H1 (cell line): Measurements from ENCODE around the gene RERE. TPM values are rescaled to one million over a fixed set of nuclear protein-coding genes. Genes with fewer than 3 reads are reported as not detected.

Source experiments
- CTCF ChIA-PET: fragments of 300-600 bp; sonication (Branson Sonifier 250); formaldehyde crosslinking; loops from one replicate; lab custom pipeline; 2021; ENCODE audit not compliant: partially characterized antibody; lab: Charles Lee
- POLR2A ChIA-PET: fragments of 300-600 bp; sonication (Branson Sonifier 250); formaldehyde crosslinking; loops from one replicate; lab custom pipeline; 2021; ENCODE audit warnings: inconsistent platforms; ENCODE audit not compliant: partially characterized antibody; lab: Charles Lee
- DNase-seq, 2 experiments: peaks; one replicate each; pipeline versions ENCODE4 v3.0.0 to v3.0.0-alpha.2; 2010 to 2022; ENCODE audit warnings: low spot score in 2 of 2, low read depth in 1 of 2, mixed read lengths in 1 of 2
- FAIRE-seq: peaks from 2 replicates; lab custom pipeline; 2011; peaks lifted over from hg19 to GRCh38; lab: Jason Lieb, UNC
- H2AFZ ChIP-seq: 2 replicates; pipeline ENCODE4 v1.8.1; 2012; ENCODE audit warnings: low read length, inconsistent platforms
- H2AK5ac ChIP-seq: 2 replicates; pipeline ENCODE4 v1.6.1; 2013; ENCODE audit warnings: low read depth, low read length
- H2BK120ac ChIP-seq: replicated peaks from 2 replicates; pipeline ENCODE3; 2013; ENCODE audit warnings: low read depth, low read length, inconsistent platforms
- H2BK12ac ChIP-seq: 2 replicates; pipeline ENCODE4 v1.6.1; 2013; ENCODE audit warnings: low read depth, low read length
- H2BK15ac ChIP-seq: 2 replicates; pipeline ENCODE4 v1.6.1; 2013; ENCODE audit warnings: low read length
- H2BK20ac ChIP-seq: 2 replicates; pipeline ENCODE4 v1.6.1; 2013; ENCODE audit warnings: low read length
- H2BK5ac ChIP-seq: 2 replicates; pipeline ENCODE4 v1.6.1; 2013; ENCODE audit warnings: low read depth, low read length
- H3K14ac ChIP-seq: 2 replicates; pipeline ENCODE4 v1.6.1; 2013; ENCODE audit warnings: inconsistent platforms; ENCODE audit not compliant: insufficient read length
- H3K18ac ChIP-seq: 2 replicates; pipeline ENCODE4 v1.6.1; 2013; ENCODE audit warnings: low read length; ENCODE audit errors: extremely low read depth
- H3K23ac ChIP-seq: 2 replicates; pipeline ENCODE4 v1.6.1; 2013; ENCODE audit warnings: inconsistent platforms; ENCODE audit not compliant: insufficient read length
- H3K23me2 ChIP-seq: 2 replicates; pipeline ENCODE4 v1.6.1; 2013; ENCODE audit warnings: low read depth, low read length
- H3K27ac ChIP-seq: 2 replicates; pipeline ENCODE4 v1.6.1; 2011; ENCODE audit warnings: low read depth, low read length, inconsistent platforms
- H3K27me3 ChIP-seq, 4 experiments: replicated peaks in 1 of 4; 1 replicate in 1 of 4; 2 replicates in 3 of 4; pipeline versions ENCODE4 v1.6.1 to v1.8.1; 2011 to 2013; ENCODE audit warnings: low read length in 3 of 4, mild to moderate bottlenecking in 3 of 4, inconsistent platforms in 2 of 4, mixed read lengths in 2 of 4, moderate library complexity in 1 of 4; ENCODE audit not compliant: control insufficient read depth in 3 of 4, insufficient read depth in 3 of 4; ENCODE audit errors: extremely low read depth in 1 of 4
- H3K36me3 ChIP-seq, 4 experiments: 2 replicates each; pipeline versions ENCODE4 v1.6.1 to v1.8.1; 2011 to 2013; ENCODE audit warnings: mild to moderate bottlenecking in 4 of 4, low read length in 3 of 4, moderate library complexity in 2 of 4, control low read depth in 1 of 4, inconsistent platforms in 1 of 4; ENCODE audit not compliant: insufficient read depth in 4 of 4, control insufficient read depth in 2 of 4
- H3K4ac ChIP-seq: replicated peaks from 2 replicates; pipeline ENCODE3; 2013; ENCODE audit warnings: low read length, low read depth, mixed read lengths, inconsistent platforms; ENCODE audit not compliant: insufficient read length
- H3K4me1 ChIP-seq, 4 experiments: replicated peaks in 1 of 4; 1 replicate in 1 of 4; 2 replicates in 3 of 4; pipeline versions ENCODE4 v1.6.1 to v1.8.1; 2011 to 2013; ENCODE audit warnings: low read length in 3 of 4, inconsistent platforms in 2 of 4, mixed read lengths in 1 of 4; ENCODE audit not compliant: insufficient read depth in 4 of 4, control insufficient read depth in 3 of 4
- H3K4me2 ChIP-seq, 2 experiments: 2 replicates each; pipeline versions ENCODE4 v1.6.1 to v1.8.1; 2011 to 2013; ENCODE audit warnings: low read depth in 2 of 2, low read length in 2 of 2, control low read depth in 1 of 2, inconsistent platforms in 1 of 2, mild to moderate bottlenecking in 1 of 2; ENCODE audit not compliant: insufficient read depth in 1 of 2
- H3K4me3 ChIP-seq, 4 experiments: fragments of 200-600, 300-600 bp in 1 of 4; sonication (generic), shearing (Covaris generic), sonication (Bioruptor Twin) in 1 of 4; 2 replicates each; pipeline versions ENCODE4 v1.5.1 to v1.8.1; 2011 to 2016; ENCODE audit warnings: low read length in 4 of 4, low read depth in 3 of 4, control low read depth in 2 of 4, inconsistent platforms in 2 of 4, mild to moderate bottlenecking in 2 of 4, mixed read lengths in 1 of 4, moderate library complexity in 1 of 4; ENCODE audit not compliant: insufficient read depth in 2 of 4; ENCODE audit errors: extremely low read depth in 1 of 4
- H3K56ac ChIP-seq: replicated peaks from 2 replicates; pipeline ENCODE3; 2013; ENCODE audit warnings: low read depth, mild to moderate bottlenecking, mixed read lengths, low read length, inconsistent platforms; ENCODE audit not compliant: insufficient read length
- H3K79me1 ChIP-seq: 2 replicates; pipeline ENCODE4 v1.6.1; 2013; ENCODE audit warnings: low read depth, low read length, control low read depth
- H3K79me2 ChIP-seq, 2 experiments: 2 replicates each; pipeline versions ENCODE4 v1.6.1 to v1.8.1; 2012 to 2013; ENCODE audit warnings: low read length in 2 of 2, mild to moderate bottlenecking in 2 of 2, inconsistent platforms in 1 of 2; ENCODE audit not compliant: insufficient read depth in 2 of 2, control insufficient read depth in 1 of 2
- H3K9ac ChIP-seq, 4 experiments: replicated peaks in 1 of 4; 1 replicate in 1 of 4; 2 replicates in 3 of 4; pipeline versions ENCODE4 v1.6.1 to v1.8.1; 2011 to 2013; ENCODE audit warnings: low read depth in 3 of 4, low read length in 3 of 4, control low read depth in 2 of 4, mild to moderate bottlenecking in 2 of 4, moderate library complexity in 2 of 4, inconsistent platforms in 1 of 4; ENCODE audit errors: extremely low read depth in 1 of 4
- H3K9me3 ChIP-seq, 2 experiments: 2 replicates each; pipeline versions ENCODE4 v1.6.1 to v1.8.1; 2012 to 2013; ENCODE audit warnings: mild to moderate bottlenecking in 2 of 2, moderate library complexity in 2 of 2, control low read depth in 1 of 2, inconsistent platforms in 1 of 2, low read depth in 1 of 2, low read length in 1 of 2, mixed read lengths in 1 of 2; ENCODE audit not compliant: insufficient read depth in 2 of 2
- H4K20me1 ChIP-seq, 2 experiments: replicated peaks in 1 of 2; 2 replicates each; pipeline versions ENCODE3 to v1.8.1; 2011 to 2013; ENCODE audit warnings: inconsistent platforms in 2 of 2, low read length in 2 of 2, mild to moderate bottlenecking in 1 of 2; ENCODE audit not compliant: insufficient read depth in 2 of 2, control insufficient read depth in 1 of 2
- H4K5ac ChIP-seq: 2 replicates; pipeline ENCODE4 v1.6.1; 2013; ENCODE audit warnings: low read length, low read depth, mixed read lengths, inconsistent platforms; ENCODE audit not compliant: insufficient read length
- H4K8ac ChIP-seq: 2 replicates; pipeline ENCODE4 v1.8.0; 2013; ENCODE audit warnings: mild to moderate bottlenecking, moderate library complexity, low read length, inconsistent platforms; ENCODE audit not compliant: insufficient read depth; ENCODE audit errors: extremely low read depth
- H4K91ac ChIP-seq: replicated peaks from 2 replicates; pipeline ENCODE3; 2013; ENCODE audit warnings: low read length, mixed read lengths, inconsistent platforms; ENCODE audit not compliant: insufficient read length
- CEBPB ChIP-seq: IDR thresholded peaks from 2 replicates; pipeline ENCODE4 v1.6.1; 2012; ENCODE audit warnings: low read depth, low read length
- E2F6 ChIP-seq: IDR thresholded peaks from 2 replicates; pipeline ENCODE4 v1.6.1; 2012; ENCODE audit warnings: inconsistent platforms
- EGR1 ChIP-seq: IDR thresholded peaks from 2 replicates; pipeline ENCODE4 v1.6.1; 2011; ENCODE audit warnings: low read depth, low read length, borderline replicate concordance
- JUN ChIP-seq: IDR thresholded peaks from 2 replicates; pipeline ENCODE4 v1.6.1; 2011; ENCODE audit warnings: low read depth, mild to moderate bottlenecking, improper control_type of control experiment, low read length
- KDM5A ChIP-seq: fragments of 200-600 bp; IDR thresholded peaks from 2 replicates; pipeline ENCODE4 v1.7.1; 2012; ENCODE audit warnings: mild to moderate bottlenecking, low read length, inconsistent platforms, mixed read lengths
- TCF12 ChIP-seq: IDR thresholded peaks from 2 replicates; pipeline ENCODE4 v1.6.1; 2011; ENCODE audit warnings: low read depth, mild to moderate bottlenecking, low read length
- WGBS, 2 experiments: shearing (Covaris generic) in 1 of 2; methylation state at CpG; one replicate each; pipeline versions ENCODE4 v1.1.6 to v1.1.7; 2013 to 2015; ENCODE audit warnings: low lambda C conversion rate in 2 of 2, mixed read lengths in 2 of 2, inconsistent platforms in 1 of 2, low coverage in 1 of 2, missing lambda C conversion rate in 1 of 2; ENCODE audit not compliant: insufficient replicate concordance in 2 of 2, insufficient coverage in 1 of 2, insufficient read length in 1 of 2; ENCODE audit errors: extremely low coverage in 1 of 2, missing lambda C conversion rate in 1 of 2; 5-methylcytosine and 5-hydroxymethylcytosine counted together
- polyA plus RNA-seq, 7 experiments: library from polyadenylated mRNA; depleted of rRNA in 3 of 7; stranded (reverse) in 5 of 7; unstranded in 2 of 7; fragments of >200 nt in 5 of 7; fragments of 200-250 nt in 2 of 7; gene quantifications; 1 replicate in 5 of 7; 2 replicates in 1 of 7; 4 replicates in 1 of 7; pipeline versions ENCODE4 v1.2.1 to v1.2.3, GENCODE V29; 2011 to 2013; ENCODE audit warnings: missing spikeins in 2 of 7, mixed read lengths in 2 of 7
- total RNA-seq: library from RNA; stranded (reverse); fragmentation: NEBNext Ultra II Directional; extraction: Animal tissue kit (Norgen Biotek cat#: 25700); gene quantifications from 2 replicates; pipeline ENCODE4 v1.2.1, GENCODE V29; 2021

RERE gene
- total and polyA plus RNA-seq, 2 of the 8 experiments (the other 6 are each of a cell fraction or from before 2014, with no cell fraction given) = 15.3 to 142 TPM

GRCh38 chr1:8813016-8813763, 4.2 kb downstream of the RERE start:
- TF ChIP-seq TCF12 (no peak), EGR1 (no peak), CEBPB (no peak), E2F6 (no peak), KDM5A (no peak), JUN (no peak)
- TF ChIP-seq, all 59 proteins: peak for 0
- no peak overlapping the region for H4K8ac ChIP-seq
- no peak overlapping the region for H3K18ac ChIP-seq
- no peak overlapping the region for H3K9ac ChIP-seq
- no peak overlapping the region for H4K91ac ChIP-seq
- no peak overlapping the region for H2BK5ac ChIP-seq
- no peak overlapping the region for H2BK120ac ChIP-seq
- H2BK15ac ChIP-seq = no peak overlapping the region
- H3K14ac ChIP-seq = no peak overlapping the region
- no peak overlapping the region for H2BK20ac ChIP-seq
- no peak overlapping the region for H3K27ac ChIP-seq
- H3K27me3 ChIP-seq = no peaks in the 10 kb centered on the region
- H3K23ac ChIP-seq = no peak overlapping the region
- H3K4me3 ChIP-seq = no peak overlapping the region
- no peak overlapping the region for H3K4me2 ChIP-seq
- peaks cover 9% of the 10 kb centered on the region; the same call in 1 of the 2 replicates for H3K79me1 ChIP-seq
- no peak overlapping the region for H2AK5ac ChIP-seq
- CTCF ChIA-PET = interaction anchor here (0.6 to 2.1 kb wide), 6 partner anchors 10 to 919 kb away, joined by 3 to 13 read pairs (median 4); no protein-coding TSS in a partner anchor
- H2BK12ac ChIP-seq = no peak overlapping the region
- H4K20me1 ChIP-seq = peaks cover 6 to 9% of the 10 kb centered on the region in 2 experiments
- peaks cover 18 to 87% of the 10 kb centered on the region in 2 experiments for H3K79me2 ChIP-seq
- H3K56ac ChIP-seq = no peak overlapping the region
- no peak overlapping the region for H3K4ac ChIP-seq
- no peak for FAIRE-seq
- no peak overlapping the region for H2AFZ ChIP-seq
- peaks cover 0 to 6% (median 4%) of the 10 kb centered on the region in 4 experiments; a peak in 5 of 7 replicates for H3K4me1 ChIP-seq
- DNase-seq = no peak
- WGBS, 2 experiments = 88% methylated on average over 5 of the region's 6 CpGs; no CpG with 5 or more reads in 1 of the 2 experiments
- H3K9me3 ChIP-seq = no peaks in the 10 kb centered on the region
- H4K5ac ChIP-seq = no peak overlapping the region
- POLR2A ChIA-PET = interaction anchor here (0.9 to 1.3 kb wide), 2 partner anchors 9 to 13 kb away, joined by 3 to 4 read pairs; no protein-coding TSS in a partner anchor
- peaks cover 3% of the 10 kb centered on the region; the same call in 1 of the 2 replicates for H3K23me2 ChIP-seq
- H3K36me3 ChIP-seq = no peaks in the 10 kb centered on the region
